ENCODE measurements around the gene CFAP107. TPM values are rescaled to one million over a fixed set of nuclear protein-coding genes. Genes with fewer than 3 reads are reported as not detected.

CFAP107 gene
- total RNA-seq, 1 experiment from 2014 or later: not detected

DNA sequence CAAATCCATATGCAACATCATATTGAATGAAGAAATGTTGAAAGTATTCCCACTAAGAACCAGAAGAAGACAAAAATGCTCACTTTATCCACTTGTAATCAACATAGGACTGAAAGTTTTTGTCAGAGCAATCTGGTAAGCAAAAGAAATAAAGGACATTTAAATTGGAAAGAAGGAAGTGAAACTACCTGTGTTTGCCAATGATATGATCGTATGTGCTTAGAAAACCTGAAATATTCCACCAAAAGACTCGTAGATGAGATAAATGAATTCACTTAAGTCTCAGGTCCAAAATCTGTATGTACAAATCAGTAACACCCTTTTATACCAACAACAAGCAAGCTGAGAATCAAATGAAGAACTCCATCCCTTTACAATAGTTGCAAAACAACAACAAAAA lies 53.7 kb downstream of the CFAP107 start (continued):
- TF ChIP-seq, protein P1, sequence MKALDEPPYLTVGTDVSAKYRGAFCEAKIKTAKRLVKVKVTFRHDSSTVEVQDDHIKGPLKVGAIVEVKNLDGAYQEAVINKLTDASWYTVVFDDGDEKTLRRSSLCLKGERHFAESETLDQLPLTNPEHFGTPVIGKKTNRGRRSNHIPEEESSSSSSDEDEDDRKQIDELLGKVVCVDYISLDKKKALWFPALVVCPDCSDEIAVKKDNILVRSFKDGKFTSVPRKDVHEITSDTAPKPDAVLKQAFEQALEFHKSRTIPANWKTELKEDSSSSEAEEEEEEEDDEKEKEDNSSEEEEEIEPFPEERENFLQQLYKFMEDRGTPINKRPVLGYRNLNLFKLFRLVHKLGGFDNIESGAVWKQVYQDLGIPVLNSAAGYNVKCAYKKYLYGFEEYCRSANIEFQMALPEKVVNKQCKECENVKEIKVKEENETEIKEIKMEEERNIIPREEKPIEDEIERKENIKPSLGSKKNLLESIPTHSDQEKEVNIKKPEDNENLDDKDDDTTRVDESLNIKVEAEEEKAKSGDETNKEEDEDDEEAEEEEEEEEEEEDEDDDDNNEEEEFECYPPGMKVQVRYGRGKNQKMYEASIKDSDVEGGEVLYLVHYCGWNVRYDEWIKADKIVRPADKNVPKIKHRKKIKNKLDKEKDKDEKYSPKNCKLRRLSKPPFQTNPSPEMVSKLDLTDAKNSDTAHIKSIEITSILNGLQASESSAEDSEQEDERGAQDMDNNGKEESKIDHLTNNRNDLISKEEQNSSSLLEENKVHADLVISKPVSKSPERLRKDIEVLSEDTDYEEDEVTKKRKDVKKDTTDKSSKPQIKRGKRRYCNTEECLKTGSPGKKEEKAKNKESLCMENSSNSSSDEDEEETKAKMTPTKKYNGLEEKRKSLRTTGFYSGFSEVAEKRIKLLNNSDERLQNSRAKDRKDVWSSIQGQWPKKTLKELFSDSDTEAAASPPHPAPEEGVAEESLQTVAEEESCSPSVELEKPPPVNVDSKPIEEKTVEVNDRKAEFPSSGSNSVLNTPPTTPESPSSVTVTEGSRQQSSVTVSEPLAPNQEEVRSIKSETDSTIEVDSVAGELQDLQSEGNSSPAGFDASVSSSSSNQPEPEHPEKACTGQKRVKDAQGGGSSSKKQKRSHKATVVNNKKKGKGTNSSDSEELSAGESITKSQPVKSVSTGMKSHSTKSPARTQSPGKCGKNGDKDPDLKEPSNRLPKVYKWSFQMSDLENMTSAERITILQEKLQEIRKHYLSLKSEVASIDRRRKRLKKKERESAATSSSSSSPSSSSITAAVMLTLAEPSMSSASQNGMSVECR (CRISPR knock-in tag; IDR thresholded peaks at IDR 0.05; ENCODE audit: borderline replicate concordance): no peak
- TF ChIP-seq MYBL2 (CRISPR knock-in tag; IDR thresholded peaks at IDR 0.05) (no peak), GABPB1 (CRISPR knock-in tag; IDR thresholded peaks at IDR 0.05) (no peak)

DNA sequence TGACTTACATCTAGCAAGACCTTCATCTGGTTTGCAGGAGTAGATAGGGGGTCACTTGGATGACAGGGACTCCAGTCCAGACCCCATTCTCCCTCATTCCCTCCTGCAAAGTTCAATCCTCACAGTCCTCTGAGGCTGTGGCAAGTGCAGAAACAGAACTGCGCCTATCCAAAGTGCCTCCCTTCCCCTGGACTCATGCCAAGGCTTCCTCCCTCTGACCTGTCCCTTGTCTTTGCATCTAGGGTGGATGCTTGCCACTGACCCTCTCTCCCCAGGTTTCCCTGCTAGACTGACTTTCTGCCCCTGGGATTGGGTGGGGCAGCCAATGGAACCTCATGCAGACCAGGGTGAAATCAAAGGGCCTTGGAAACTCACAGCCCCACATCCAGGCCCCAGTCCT lies 63.9 kb downstream of the CFAP107 start:
- ATAC-seq (no peak), DNase-seq (ENCODE audit: low spot score) (no peak)
- TF ChIP-seq, protein P2, sequence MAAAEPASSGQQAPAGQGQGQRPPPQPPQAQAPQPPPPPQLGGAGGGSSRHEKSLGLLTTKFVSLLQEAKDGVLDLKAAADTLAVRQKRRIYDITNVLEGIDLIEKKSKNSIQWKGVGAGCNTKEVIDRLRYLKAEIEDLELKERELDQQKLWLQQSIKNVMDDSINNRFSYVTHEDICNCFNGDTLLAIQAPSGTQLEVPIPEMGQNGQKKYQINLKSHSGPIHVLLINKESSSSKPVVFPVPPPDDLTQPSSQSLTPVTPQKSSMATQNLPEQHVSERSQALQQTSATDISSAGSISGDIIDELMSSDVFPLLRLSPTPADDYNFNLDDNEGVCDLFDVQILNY (CRISPR knock-in tag; IDR thresholded peaks at IDR 0.05): no peak
- TF ChIP-seq, protein P3, sequence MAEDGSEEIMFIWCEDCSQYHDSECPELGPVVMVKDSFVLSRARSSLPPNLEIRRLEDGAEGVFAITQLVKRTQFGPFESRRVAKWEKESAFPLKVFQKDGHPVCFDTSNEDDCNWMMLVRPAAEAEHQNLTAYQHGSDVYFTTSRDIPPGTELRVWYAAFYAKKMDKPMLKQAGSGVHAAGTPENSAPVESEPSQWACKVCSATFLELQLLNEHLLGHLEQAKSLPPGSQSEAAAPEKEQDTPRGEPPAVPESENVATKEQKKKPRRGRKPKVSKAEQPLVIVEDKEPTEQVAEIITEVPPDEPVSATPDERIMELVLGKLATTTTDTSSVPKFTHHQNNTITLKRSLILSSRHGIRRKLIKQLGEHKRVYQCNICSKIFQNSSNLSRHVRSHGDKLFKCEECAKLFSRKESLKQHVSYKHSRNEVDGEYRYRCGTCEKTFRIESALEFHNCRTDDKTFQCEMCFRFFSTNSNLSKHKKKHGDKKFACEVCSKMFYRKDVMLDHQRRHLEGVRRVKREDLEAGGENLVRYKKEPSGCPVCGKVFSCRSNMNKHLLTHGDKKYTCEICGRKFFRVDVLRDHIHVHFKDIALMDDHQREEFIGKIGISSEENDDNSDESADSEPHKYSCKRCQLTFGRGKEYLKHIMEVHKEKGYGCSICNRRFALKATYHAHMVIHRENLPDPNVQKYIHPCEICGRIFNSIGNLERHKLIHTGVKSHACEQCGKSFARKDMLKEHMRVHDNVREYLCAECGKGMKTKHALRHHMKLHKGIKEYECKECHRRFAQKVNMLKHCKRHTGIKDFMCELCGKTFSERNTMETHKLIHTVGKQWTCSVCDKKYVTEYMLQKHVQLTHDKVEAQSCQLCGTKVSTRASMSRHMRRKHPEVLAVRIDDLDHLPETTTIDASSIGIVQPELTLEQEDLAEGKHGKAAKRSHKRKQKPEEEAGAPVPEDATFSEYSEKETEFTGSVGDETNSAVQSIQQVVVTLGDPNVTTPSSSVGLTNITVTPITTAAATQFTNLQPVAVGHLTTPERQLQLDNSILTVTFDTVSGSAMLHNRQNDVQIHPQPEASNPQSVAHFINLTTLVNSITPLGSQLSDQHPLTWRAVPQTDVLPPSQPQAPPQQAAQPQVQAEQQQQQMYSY (CRISPR knock-in tag; IDR thresholded peaks at IDR 0.05): no peak
- TF ChIP-seq NFE2L1 (CRISPR knock-in tag; IDR thresholded peaks at IDR 0.05) (no peak), JAZF1 (CRISPR knock-in tag; IDR thresholded peaks at IDR 0.05) (no peak), FOXJ3 (CRISPR knock-in tag; IDR thresholded peaks at IDR 0.05; ENCODE audit: borderline replicate concordance) (no peak)
- TF ChIP-seq, protein P4, sequence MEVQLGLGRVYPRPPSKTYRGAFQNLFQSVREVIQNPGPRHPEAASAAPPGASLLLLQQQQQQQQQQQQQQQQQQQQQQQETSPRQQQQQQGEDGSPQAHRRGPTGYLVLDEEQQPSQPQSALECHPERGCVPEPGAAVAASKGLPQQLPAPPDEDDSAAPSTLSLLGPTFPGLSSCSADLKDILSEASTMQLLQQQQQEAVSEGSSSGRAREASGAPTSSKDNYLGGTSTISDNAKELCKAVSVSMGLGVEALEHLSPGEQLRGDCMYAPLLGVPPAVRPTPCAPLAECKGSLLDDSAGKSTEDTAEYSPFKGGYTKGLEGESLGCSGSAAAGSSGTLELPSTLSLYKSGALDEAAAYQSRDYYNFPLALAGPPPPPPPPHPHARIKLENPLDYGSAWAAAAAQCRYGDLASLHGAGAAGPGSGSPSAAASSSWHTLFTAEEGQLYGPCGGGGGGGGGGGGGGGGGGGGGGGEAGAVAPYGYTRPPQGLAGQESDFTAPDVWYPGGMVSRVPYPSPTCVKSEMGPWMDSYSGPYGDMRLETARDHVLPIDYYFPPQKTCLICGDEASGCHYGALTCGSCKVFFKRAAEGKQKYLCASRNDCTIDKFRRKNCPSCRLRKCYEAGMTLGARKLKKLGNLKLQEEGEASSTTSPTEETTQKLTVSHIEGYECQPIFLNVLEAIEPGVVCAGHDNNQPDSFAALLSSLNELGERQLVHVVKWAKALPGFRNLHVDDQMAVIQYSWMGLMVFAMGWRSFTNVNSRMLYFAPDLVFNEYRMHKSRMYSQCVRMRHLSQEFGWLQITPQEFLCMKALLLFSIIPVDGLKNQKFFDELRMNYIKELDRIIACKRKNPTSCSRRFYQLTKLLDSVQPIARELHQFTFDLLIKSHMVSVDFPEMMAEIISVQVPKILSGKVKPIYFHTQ (CRISPR knock-in tag; IDR thresholded peaks at IDR 0.05): no peak
- TF ChIP-seq, protein P5, sequence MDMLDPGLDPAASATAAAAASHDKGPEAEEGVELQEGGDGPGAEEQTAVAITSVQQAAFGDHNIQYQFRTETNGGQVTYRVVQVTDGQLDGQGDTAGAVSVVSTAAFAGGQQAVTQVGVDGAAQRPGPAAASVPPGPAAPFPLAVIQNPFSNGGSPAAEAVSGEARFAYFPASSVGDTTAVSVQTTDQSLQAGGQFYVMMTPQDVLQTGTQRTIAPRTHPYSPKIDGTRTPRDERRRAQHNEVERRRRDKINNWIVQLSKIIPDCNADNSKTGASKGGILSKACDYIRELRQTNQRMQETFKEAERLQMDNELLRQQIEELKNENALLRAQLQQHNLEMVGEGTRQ (CRISPR knock-in tag; IDR thresholded peaks at IDR 0.05): no peak
- TF ChIP-seq, protein P1 (CRISPR knock-in tag; IDR thresholded peaks at IDR 0.05; ENCODE audit: borderline replicate concordance): no peak
- TF ChIP-seq, protein P6, sequence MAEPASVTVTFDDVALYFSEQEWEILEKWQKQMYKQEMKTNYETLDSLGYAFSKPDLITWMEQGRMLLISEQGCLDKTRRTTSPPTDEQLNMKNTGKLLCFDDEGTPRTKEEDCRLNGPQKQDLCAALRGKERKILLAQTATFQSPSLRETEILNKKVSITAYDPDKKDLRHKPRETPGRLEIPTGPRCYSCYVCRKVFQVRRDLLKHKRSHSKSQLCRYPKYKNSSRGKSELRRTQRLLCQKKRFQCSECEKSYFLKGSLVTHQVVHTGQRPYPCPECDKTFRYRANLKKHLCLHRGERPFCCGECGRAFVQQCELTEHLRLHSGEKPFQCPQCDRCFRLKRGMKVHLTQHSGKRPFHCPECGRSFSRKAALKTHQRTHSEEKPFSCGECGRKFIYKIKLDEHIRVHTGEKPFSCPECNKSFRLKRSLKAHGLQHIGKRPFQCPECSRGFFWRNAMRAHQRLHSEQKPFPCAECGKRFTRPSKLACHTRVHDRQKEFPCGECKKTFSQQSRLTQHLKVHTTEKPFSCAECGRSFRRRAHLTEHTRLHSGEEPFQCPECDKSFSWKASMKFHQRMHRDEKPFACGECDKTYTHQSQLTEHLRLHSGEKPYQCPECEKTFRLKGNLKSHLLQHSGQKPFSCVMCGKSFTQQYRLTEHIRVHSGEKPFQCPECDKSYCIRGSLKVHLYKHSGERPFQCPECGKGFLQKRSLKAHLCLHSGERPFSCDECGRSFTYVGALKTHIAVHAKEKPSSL (CRISPR knock-in tag; conservative IDR thresholded peaks at IDR 0.05): no peak
- no peaks in the 10 kb centered on the region for H3K4me1 Mint-ChIP-seq
- no peak overlapping the region for H3K4me3 Mint-ChIP-seq
- H3K9me3 Mint-ChIP-seq: peaks cover 75% of the 10 kb centered on the region
- ChIA-PET POLR2A (no interaction called here), CTCF (no interaction called here)
- peaks cover 45% of the 10 kb centered on the region for H3K36me3 Mint-ChIP-seq
- no peak overlapping the region for H3K27ac Mint-ChIP-seq
- H3K27me3 Mint-ChIP-seq (ENCODE audit: low read depth): peaks cover 17% of the 10 kb centered on the region

All from WTC11 (cell line).